Fibroblast of mammary gland (primary cell): ENCODE data around the gene TTC33.
"Not testable (repeated sequence)": the region's sequence is repeated elsewhere in the genome, so short reads cannot be mapped to it uniquely, and the experiment has no call there.

Source experiments
- DNase-seq: peaks from one replicate; pipeline ENCODE4 v3.0.0-alpha.2; 2010; ENCODE audit warnings: low read depth
- H3K4me3 ChIP-seq: 2 replicates; pipeline ENCODE4 v1.5.1; 2011; ENCODE audit warnings: low read depth, mild to moderate bottlenecking, low read length, moderate library complexity; ENCODE audit not compliant: control insufficient read depth
- TF ChIP-seq, protein P1 (sequence below): conservative IDR thresholded peaks from 2 replicates; pipeline ENCODE4 v1.5.1; 2011; ENCODE audit warnings: low read depth, low read length, inconsistent platforms; ENCODE audit not compliant: control insufficient read depth, insufficient read depth

TTC33 gene

DNA sequence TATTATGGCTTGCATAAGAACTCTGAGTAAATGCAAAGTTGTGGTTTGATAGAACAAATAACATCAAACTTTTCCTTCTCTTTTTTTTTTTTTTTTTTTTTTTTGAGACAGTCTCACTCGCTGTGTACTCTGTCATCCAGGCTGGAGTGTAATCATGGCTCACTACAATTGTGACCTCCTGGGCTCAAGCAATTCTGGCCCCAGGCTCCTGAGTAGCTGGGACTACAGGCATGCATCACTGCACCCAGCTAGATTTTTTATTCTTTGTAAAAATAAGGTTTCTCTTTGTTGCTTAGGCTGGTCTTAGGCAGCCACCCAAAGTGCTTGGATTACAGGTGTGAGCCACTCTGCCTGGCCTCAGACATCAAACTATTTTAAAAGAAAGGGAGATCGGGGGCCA is 95.0 kb downstream of the TTC33 start:
- no peak overlapping the region for H3K4me3 ChIP-seq
- TF ChIP-seq, protein P1, sequence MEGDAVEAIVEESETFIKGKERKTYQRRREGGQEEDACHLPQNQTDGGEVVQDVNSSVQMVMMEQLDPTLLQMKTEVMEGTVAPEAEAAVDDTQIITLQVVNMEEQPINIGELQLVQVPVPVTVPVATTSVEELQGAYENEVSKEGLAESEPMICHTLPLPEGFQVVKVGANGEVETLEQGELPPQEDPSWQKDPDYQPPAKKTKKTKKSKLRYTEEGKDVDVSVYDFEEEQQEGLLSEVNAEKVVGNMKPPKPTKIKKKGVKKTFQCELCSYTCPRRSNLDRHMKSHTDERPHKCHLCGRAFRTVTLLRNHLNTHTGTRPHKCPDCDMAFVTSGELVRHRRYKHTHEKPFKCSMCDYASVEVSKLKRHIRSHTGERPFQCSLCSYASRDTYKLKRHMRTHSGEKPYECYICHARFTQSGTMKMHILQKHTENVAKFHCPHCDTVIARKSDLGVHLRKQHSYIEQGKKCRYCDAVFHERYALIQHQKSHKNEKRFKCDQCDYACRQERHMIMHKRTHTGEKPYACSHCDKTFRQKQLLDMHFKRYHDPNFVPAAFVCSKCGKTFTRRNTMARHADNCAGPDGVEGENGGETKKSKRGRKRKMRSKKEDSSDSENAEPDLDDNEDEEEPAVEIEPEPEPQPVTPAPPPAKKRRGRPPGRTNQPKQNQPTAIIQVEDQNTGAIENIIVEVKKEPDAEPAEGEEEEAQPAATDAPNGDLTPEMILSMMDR = no peak
- DNase-seq = no peak

DNA sequence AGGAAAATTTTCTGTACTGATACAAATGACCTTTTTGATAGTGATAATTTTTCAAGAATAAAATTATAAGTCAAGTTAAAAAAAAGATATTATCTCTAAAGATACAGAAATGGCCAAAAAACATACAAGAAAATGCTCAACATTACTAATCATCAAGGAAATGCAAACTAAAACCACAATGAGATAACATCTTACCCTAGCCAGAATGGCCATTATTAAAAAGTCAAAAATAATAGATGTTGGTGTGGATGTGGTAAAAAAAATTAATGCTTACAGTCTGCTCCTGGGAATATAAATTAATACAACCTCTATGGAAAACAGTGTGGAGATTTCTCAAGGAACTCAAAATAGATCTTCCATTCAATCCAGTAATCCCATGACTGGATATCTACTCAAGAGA is 99.0 kb downstream of the TTC33 start:
- TF ChIP-seq, protein P1 = no peak
- H3K4me3 ChIP-seq = no peak overlapping the region
- DNase-seq = no peak

DNA sequence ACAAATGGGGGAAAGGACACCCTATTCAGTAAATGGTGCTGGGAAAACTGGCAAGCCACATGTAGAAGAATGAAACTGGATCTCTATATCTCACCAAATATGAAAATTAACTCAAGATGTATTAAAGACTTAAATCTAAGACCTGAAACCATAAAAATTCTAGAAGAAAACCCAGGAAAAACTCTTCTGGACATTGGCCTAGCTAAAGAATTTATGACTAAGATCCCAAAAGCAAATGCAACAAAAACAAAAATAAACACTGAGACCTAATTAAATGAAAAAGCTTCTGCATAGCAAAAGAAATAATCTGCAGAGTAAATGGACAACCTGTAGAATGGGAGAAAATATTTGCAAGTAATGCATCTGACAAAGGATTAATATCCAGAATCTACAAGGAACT is 99.7 kb downstream of the TTC33 start:
- not testable (repeated sequence) for DNase-seq, H3K4me3 ChIP-seq

DNA sequence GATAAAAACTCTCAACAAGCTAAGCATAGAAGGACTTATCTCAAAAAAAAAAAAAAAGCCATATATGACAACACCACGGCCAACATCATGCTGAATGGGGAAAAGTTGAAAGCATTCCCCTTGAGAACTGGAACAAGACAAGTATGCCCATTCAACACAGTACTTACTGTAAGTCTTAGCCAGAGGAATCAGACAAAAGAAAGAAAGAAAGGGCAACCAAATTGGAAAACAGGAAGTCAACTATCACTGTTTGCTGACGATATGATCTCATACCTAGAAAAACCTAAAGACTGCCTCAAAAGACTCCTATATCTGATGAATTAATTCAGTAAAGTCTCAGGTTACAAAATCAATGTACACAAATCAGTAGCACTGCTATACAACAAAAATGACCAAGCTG is 100.6 kb downstream of the TTC33 start:
- no peak overlapping the region for H3K4me3 ChIP-seq
- no peak for DNase-seq
- TF ChIP-seq, protein P1 = no peak

DNA sequence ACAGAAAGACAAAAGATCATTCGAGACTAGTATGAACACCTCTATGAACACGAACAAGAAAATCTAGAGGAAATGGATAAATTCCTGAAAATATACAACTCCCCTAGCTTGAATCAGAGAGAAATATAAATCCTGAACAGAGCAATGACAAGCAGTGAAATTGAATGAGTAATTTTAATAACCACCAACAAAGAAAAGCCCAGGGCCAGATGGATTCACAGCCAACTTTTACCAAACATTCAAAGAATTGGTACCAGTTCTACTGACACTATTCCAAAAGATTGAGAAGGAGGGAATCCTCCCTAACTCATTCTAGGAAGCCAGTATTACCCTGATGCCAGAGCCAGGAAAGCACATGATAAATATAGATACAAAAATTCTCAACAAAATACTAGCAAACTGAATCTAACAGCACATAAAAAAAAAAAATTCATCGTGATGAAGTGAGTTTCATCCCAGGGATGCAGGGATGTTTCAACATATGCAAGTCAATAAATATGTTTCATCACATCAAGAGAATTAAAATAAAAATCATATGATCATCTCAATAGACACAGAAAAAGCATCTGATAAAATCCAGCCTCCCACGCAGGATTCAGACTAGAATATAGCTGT is 101.3 kb downstream of the TTC33 start:
- no peak for DNase-seq
- H3K4me3 ChIP-seq = no peak overlapping the region
- TF ChIP-seq, protein P1 = no peak

DNA sequence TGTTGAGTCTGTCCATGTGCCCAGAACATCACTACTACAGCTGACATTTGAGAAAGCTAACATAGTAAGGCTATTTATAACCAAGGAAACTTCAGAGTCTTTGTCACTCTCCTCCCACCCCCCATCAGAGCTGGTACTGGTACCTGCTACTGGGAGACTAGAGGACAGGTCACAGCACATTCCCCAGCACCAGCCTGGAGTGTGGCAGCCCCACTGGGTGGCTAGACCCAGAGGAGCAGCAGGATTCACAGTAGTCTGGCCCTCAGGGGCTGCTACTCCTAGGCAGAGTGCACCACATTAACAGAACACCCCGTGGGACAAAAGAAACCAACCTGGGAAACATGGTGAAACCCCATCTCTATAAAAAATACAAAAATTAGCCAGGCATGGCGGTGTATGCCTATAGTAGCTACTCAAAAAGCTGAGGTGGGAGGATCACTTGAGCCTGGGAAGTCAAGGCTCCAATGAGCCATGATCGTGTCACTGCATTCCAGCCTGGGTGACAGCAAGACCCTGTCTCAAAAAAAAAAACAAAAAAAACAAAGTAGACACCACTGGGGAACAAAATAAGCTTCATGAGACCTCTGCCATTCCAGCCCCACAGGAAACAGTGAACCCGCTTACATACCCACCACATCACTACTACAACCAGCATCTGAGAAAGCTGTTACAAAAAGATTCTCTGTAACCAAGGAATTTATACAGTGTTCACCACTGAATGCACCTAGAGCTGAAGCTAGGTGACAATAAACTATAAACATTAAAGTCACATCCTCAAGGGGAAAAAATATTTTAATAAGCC is 102.3 kb downstream of the TTC33 start:
- DNase-seq = no peak
- no peak overlapping the region for H3K4me3 ChIP-seq
- TF ChIP-seq, protein P1 = no peak

DNA sequence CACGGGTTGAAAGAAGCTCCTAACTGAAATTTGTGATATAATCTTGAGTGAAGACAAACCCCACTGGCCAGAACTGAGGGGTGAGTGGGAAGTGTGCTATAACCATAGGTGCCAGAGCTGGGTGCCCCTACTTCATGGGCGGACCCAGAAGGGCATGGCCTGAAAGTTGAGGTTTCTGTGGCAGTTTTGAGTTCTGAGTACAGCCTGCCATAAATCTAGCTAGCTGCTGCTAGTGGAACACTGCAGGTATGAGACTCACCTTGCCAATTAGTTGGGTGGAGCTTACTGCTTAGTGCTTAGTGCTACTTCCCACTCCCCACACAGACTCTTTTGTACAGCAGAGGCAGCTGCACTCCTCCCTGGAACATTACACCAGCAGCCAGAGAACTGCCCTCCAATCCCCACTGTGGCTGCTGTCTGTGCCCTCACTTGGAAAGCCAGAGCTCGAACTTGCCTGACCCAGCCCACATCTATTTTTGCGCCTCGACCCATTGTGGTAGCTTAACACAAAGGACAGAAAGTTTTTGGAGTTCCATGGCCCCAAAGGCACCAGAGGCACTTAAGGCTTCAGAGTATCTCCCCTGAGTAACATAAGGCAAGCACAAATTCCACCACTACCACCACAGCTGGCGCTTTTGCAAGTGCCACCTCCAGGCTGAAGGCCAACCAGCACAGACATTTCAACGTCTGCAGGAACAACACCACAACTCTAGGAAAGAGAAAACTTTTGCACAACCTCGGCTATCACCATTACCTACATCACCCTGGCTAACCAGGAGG is 103.1 kb downstream of the TTC33 start:
- no peak overlapping the region for H3K4me3 ChIP-seq
- TF ChIP-seq, protein P1 = no peak
- DNase-seq = no peak
